ENCODE measurements around the gene CRACR2A.

GRCh38 chr12:3614806-3615466 lies 138.0 kb downstream of the CRACR2A start:
- TF ChIP-seq CTCF (IDR thresholded peaks at IDR 0.05) (no peak), POLR2AphosphoS5 (IDR thresholded peaks at IDR 0.05) (no peak), POLR2A (IDR thresholded peaks at IDR 0.05) (no peak)

Data from suprapubic skin (tissue), 4 donors.